Fibroblast of villous mesenchyme (primary cell): ENCODE measurements around the gene DGKZ. TPM values are rescaled to one million over a fixed set of nuclear protein-coding genes. Genes with fewer than 3 reads are reported as not detected.

Experiments used
- DNase-seq: peaks from one replicate; pipeline ENCODE4 v3.0.0-alpha.2; 2010; ENCODE audit warnings: low read depth
- H3K4me3 ChIP-seq: 2 replicates; pipeline ENCODE4 v1.5.1; 2011; ENCODE audit warnings: low read depth, mild to moderate bottlenecking, low read length
- total RNA-seq: library from RNA; depleted of rRNA; stranded (reverse); fragments of >200 nt; gene quantifications from 2 replicates; pipeline ENCODE4 v1.2.3, GENCODE V29; 2012
- TF ChIP-seq, protein P1 (sequence below): IDR thresholded peaks from 2 replicates; pipeline ENCODE4 v1.5.1; 2012; ENCODE audit warnings: low read depth, mild to moderate bottlenecking, low read length; ENCODE audit not compliant: insufficient read depth

Gene DGKZ
- total RNA-seq, 1 donor, result 50.1 TPM

DNA sequence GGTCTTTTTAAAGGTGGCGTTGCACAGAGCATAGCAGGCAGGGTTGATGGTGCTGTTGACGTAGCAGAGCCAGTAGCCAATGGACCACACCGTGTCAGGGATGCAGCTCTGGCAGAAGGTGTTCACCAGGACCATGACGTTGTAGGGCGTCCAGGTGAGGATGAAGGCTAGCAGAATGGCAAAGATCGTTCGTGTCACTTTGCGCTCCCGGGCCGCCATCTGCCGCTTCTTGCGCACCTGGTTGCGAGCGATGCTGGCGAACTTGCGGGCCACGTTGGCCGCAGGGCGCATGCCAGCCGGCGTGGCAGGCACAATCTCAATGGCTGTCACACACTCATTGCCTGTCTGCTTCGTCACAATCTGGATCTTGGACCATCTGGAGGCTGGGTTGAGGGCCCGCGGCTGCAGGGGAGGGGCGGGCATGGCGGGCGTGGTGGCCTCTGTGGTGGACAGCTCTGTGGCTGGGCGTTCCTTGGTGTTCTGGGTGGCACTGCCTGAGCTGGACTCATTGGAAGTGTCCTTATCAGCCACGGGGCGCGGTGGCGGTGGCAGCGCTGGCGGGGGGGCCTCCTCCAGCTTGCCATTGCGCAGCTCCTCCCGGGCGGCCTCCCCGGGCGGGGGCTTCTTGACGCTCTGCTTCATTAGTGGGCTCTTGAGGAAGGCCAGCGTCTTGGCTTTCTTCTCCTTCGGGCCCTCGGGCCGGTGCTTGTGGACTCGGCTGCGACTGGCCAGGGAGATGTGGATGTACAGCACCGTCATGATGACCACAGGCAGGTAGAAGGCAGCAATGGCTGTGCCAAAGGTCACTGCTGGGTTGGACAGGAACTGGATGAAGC is 38.1 kb downstream of the DGKZ start:
- no peak overlapping the region for H3K4me3 ChIP-seq
- TF ChIP-seq, protein P1, sequence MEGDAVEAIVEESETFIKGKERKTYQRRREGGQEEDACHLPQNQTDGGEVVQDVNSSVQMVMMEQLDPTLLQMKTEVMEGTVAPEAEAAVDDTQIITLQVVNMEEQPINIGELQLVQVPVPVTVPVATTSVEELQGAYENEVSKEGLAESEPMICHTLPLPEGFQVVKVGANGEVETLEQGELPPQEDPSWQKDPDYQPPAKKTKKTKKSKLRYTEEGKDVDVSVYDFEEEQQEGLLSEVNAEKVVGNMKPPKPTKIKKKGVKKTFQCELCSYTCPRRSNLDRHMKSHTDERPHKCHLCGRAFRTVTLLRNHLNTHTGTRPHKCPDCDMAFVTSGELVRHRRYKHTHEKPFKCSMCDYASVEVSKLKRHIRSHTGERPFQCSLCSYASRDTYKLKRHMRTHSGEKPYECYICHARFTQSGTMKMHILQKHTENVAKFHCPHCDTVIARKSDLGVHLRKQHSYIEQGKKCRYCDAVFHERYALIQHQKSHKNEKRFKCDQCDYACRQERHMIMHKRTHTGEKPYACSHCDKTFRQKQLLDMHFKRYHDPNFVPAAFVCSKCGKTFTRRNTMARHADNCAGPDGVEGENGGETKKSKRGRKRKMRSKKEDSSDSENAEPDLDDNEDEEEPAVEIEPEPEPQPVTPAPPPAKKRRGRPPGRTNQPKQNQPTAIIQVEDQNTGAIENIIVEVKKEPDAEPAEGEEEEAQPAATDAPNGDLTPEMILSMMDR, result no peak
- no peak for DNase-seq

DNA sequence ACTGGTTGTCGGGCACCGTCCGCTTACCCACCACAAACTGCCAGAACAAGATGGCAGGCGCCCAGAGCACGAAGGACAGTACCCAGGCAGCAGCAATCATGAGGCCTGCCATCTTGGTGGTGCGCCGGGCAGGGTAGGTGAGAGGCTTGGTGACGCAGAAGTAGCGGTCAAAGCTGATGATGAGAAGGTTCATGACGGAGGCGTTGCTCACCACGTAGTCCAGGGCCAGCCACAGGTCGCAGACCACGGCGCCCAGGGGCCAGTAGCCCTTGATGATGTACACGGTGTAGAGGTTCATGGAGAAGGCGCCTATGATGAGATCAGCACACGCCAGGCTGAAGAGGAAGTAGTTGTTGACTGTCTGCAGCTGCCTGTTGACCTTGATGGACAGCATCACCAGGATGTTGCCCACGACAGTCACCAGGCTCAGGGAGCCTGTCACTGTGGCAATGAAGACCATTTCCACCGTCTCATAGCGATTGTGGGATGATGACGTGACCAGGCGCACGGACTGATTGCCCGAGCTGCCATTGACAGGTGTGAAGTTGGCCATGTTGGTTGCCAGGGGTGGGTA is 38.8 kb downstream of the DGKZ start:
- DNase-seq, result no peak
- TF ChIP-seq, protein P1, result no peak
- H3K4me3 ChIP-seq, result no peak overlapping the region

DNA sequence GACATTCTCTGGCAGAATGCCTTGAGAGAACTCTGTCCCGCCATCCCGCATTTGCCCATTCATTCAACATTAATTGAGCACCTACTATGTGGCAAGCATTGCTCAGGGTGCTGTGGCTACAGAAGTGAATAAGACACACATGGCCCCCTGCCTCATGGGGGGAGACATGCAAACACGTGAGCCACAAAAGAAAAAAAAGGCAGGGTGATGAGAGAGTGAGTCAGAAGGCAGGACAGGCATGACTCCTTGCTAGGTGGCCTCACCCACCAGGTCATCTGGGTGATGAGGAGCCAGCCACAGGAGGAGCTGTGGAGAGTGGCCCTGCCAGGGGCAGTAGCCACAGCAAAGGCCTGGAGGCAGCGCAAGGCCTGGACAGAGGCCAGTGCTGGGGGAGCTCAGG is 39.4 kb downstream of the DGKZ start:
- H3K4me3 ChIP-seq, result no peak overlapping the region
- TF ChIP-seq, protein P1, result no peak
- DNase-seq, result no peak

DNA sequence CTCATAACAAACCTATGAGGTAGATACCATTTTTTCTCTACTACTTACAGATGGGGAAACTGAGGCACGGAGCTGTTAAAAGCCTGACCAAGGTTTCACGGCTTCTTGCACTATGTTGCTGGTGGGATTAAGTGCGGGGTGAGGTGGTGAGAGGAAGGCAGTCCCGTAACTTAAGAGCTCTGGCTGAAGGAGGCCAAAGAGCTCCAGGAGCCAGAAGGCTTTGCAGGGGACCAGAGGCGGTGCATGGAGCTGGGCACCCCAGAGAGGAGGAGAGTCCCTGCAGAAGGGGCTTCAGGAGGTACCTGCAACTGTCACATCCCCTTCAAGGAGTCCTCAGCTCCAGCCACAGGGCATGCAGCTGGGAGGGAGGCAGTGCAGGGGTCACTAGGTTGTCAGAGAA is 40.2 kb downstream of the DGKZ start:
- no peak overlapping the region for H3K4me3 ChIP-seq
- TF ChIP-seq, protein P1, result no peak
- DNase-seq, result no peak

DNA sequence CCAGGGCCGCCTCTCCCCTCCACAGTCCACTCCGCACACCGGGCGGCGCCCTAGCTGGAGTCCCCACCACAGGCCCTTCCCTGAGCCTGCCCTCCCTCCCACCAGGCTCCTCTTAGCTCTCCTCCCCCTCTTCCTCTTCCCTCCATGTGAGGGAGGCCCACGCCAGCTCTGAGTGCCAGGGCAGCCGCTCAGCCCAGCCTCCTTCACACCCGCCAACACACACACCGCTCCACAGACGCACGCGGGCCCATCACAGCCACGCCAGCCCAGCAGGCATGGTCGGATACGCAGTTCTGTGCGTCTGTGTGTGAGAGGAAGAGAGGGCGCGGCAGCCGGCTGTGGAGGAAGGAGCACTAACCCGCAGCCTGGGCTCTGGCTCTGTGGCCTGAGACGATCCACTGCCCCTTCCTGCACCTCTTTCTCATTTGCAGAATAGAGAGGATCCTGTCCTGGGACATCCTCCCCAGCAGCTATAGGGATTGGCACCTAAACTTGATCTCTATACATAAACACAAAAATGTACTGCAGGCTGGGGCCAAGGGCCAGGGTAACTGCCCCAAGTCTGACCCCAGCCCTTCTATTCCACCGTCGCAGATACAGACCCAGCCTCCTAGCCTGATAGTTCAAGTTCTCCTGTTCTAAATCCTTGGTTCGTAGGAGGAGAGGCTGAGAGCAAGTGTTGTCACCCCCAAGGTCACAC is 40.8 kb downstream of the DGKZ start:
- DNase-seq, result no peak
- TF ChIP-seq, protein P1, result no peak
- no peak overlapping the region for H3K4me3 ChIP-seq

DNA sequence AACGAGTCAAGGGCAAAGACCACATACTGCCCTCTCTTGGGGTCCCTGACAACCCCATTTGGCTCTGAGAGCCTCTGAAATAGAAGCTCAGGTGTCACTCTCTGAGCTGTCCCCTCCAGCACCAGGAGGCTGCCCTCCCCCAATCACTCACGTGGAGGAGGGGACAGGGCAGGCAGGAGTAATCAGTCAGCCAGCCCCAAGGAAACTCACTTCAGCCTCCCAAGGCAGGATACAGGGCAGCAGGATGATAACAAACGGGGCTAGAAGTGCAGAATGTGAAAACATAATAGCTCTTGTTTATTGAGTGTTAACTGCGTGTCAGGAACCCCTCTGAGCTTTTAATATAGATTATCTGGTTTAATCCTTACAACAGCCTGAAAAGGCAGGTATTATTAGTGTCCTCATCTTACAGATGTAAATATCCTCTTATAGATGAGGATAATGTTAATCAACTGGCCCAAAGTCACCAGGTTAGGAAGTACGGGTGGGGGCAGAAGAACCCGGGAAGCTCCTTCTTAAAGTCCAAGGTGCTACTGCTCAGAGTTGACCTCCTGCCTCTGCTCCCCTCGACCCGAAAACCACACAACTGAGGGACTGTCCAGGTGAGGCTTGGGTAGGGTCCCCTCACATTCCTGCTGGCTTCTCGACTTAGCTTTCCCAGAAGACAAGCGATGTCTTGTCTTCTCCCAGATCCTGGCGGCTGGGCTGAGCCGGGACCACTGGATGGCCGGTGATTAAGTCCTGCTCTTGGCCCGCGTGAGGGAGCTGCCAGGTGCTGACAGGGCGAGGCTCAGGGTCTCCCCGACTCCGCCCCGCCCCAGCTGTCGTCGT is 41.6 kb downstream of the DGKZ start:
- no peak for DNase-seq
- H3K4me3 ChIP-seq, result no peak overlapping the region
- TF ChIP-seq, protein P1, result no peak
